HepG2 (cell line): ENCODE measurements around the gene ITIH2. TPM values are rescaled to one million over a fixed set of nuclear protein-coding genes. Genes with fewer than 3 reads are reported as not detected.

Experiments
- ATM ChIP-seq: fragments of 450-650 bp; IDR thresholded peaks from 2 replicates; pipeline ENCODE4 v1.7.1; 2017; ENCODE audit warnings: mild to moderate bottlenecking, borderline replicate concordance
- GTF3A ChIP-seq: sonication (generic); formaldehyde crosslinking; conservative IDR thresholded peaks from 2 replicates; pipeline ENCODE4 v1.4.0; 2020; ENCODE audit warnings: mild to moderate bottlenecking, missing genetic modification reagents
- IRX3 ChIP-seq: sonication (generic); formaldehyde crosslinking; IDR thresholded peaks from 2 replicates; pipeline ENCODE4 v1.8.1; 2023; ENCODE audit warnings: mild to moderate bottlenecking, low read depth, missing genetic modification reagents, borderline replicate concordance
- MYC ChIP-seq: sonication (generic); formaldehyde crosslinking; IDR thresholded peaks from 2 replicates; pipeline ENCODE4 v1.9.0; 2021; ENCODE audit warnings: missing genetic modification reagents, borderline replicate concordance
- NCOA5 ChIP-seq: sonication (generic); formaldehyde crosslinking; IDR thresholded peaks from 2 replicates; pipeline ENCODE4 v1.4.0; 2020; ENCODE audit warnings: missing genetic modification reagents
- NR3C1 ChIP-seq: sonication (generic); formaldehyde crosslinking; IDR thresholded peaks from 2 replicates; pipeline ENCODE4 v1.4.0; 2020; ENCODE audit warnings: missing genetic modification reagents
- RXRA ChIP-seq: sonication (generic); formaldehyde crosslinking; IDR thresholded peaks from 2 replicates; pipeline ENCODE4 v1.5.1; 2020; ENCODE audit warnings: missing genetic modification reagents
- SNAPC2 ChIP-seq: sonication (generic); formaldehyde crosslinking; IDR thresholded peaks from 2 replicates; pipeline ENCODE4 v1.8.1; 2022; ENCODE audit warnings: mild to moderate bottlenecking, missing genetic modification reagents
- SP4 ChIP-seq: sonication (generic); formaldehyde crosslinking; IDR thresholded peaks from 2 replicates; pipeline ENCODE4 v1.8.1; 2023; ENCODE audit warnings: mild to moderate bottlenecking, missing genetic modification reagents
- SYNCRIP ChIP-seq: fragments of 200-400 bp; formaldehyde crosslinking; IDR thresholded peaks from 2 replicates; pipeline ENCODE4 v1.6.1; 2018; ENCODE audit warnings: mild to moderate bottlenecking, low read depth, low read length; ENCODE audit not compliant: insufficient read depth
- TGIF2 ChIP-seq: IDR thresholded peaks from 2 replicates; pipeline ENCODE4 v1.6.1; 2016; ENCODE audit warnings: control low read depth, missing compliant biosample characterization
- ZFP36L2 ChIP-seq: sonication (generic); formaldehyde crosslinking; IDR thresholded peaks from 2 replicates; pipeline ENCODE4 v1.4.0; 2020; ENCODE audit warnings: missing genetic modification reagents
- ZFP62 ChIP-seq: sonication (generic); formaldehyde crosslinking; IDR thresholded peaks from 2 replicates; pipeline ENCODE4 v1.4.0; 2020; ENCODE audit warnings: missing genetic modification reagents
- ZIK1 ChIP-seq: sonication (generic); formaldehyde crosslinking; IDR thresholded peaks from 2 replicates; pipeline ENCODE4 v1.5.0; 2020; ENCODE audit warnings: mild to moderate bottlenecking, low read depth, missing genetic modification reagents, borderline replicate concordance
- ZKSCAN1 ChIP-seq: fragments of 150-350 bp; IDR thresholded peaks from 2 replicates; pipeline ENCODE4 v1.6.1; 2014; ENCODE audit warnings: low read length
- ZNF24 ChIP-seq: fragments of 450-650 bp; IDR thresholded peaks from 2 replicates; pipeline ENCODE4 v1.6.1; 2017; ENCODE audit warnings: antibody characterized with exemption, mild to moderate bottlenecking
- ZNF317 ChIP-seq: sonication (generic); formaldehyde crosslinking; IDR thresholded peaks from 2 replicates; pipeline ENCODE4 v1.5.0; 2020; ENCODE audit warnings: mild to moderate bottlenecking, missing genetic modification reagents
- ZNF678 ChIP-seq: sonication (generic); formaldehyde crosslinking; IDR thresholded peaks from 2 replicates; pipeline ENCODE4 v1.4.0; 2020; ENCODE audit warnings: mild to moderate bottlenecking, missing genetic modification reagents
- ZNF776 ChIP-seq: sonication (generic); formaldehyde crosslinking; IDR thresholded peaks from 2 replicates; pipeline ENCODE4 v1.4.0; 2020; ENCODE audit warnings: mild to moderate bottlenecking, missing genetic modification reagents
- ZNF879 ChIP-seq: sonication (generic); formaldehyde crosslinking; IDR thresholded peaks from 2 replicates; pipeline ENCODE4 v1.8.1; 2023; ENCODE audit warnings: missing genetic modification reagents
- polyA plus RNA-seq, 8 experiments: library from polyadenylated mRNA; depleted of rRNA in 3 of 8; stranded (reverse) in 7 of 8; unstranded in 1 of 8; fragments of >200 nt; fragmentation: Illumina TruSeq in 4 of 8; extraction: Trizol in 4 of 8; gene quantifications; 2 replicates each; pipeline versions ENCODE4 v1.2.1 to v1.2.3, GENCODE V29; 2011 to 2016; ENCODE audit warnings: low read depth in 4 of 8, missing spikeins in 1 of 8, mixed read lengths in 1 of 8; ENCODE audit not compliant: insufficient read depth in 1 of 8
- total RNA-seq, 5 experiments: library from RNA; depleted of rRNA; stranded (reverse); fragments of >200 nt; fragmentation: Illumina TruSeq; extraction: Trizol; gene quantifications; 2 replicates each; pipeline ENCODE4 v1.2.3, GENCODE V29; 2016; ENCODE audit warnings: low read depth in 1 of 5
- TF ChIP-seq, protein P1 (sequence below): sonication (generic); formaldehyde crosslinking; IDR thresholded peaks from 2 replicates; pipeline ENCODE4 v1.8.0; 2022; ENCODE audit warnings: mild to moderate bottlenecking, missing genetic modification reagents
- TF ChIP-seq, protein P2 (sequence below): sonication (generic); formaldehyde crosslinking; IDR thresholded peaks from 2 replicates; pipeline ENCODE4 v1.4.0; 2020; ENCODE audit warnings: missing genetic modification reagents, borderline replicate concordance
- TF ChIP-seq, protein P3 (sequence below): IDR thresholded peaks from 2 replicates; pipeline ENCODE4 v1.6.1; 2016; ENCODE audit warnings: missing biosample characterization, missing genetic modification reagents, low read depth
- TF ChIP-seq, protein P4 (sequence below): sonication (generic); formaldehyde crosslinking; IDR thresholded peaks from 2 replicates; pipeline ENCODE4 v1.5.1; 2020; ENCODE audit warnings: mild to moderate bottlenecking, moderate library complexity, missing genetic modification reagents
- TF ChIP-seq, protein P5 (sequence below): sonication (generic); formaldehyde crosslinking; IDR thresholded peaks from 2 replicates; pipeline ENCODE4 v1.4.0; 2020; ENCODE audit warnings: missing genetic modification reagents

The ITIH2 gene
- total and polyA plus RNA-seq, 2 of the 13 experiments (the other 11 are each of a cell fraction or from before 2014, with no cell fraction given): 1,197 to 1,427 TPM

DNA sequence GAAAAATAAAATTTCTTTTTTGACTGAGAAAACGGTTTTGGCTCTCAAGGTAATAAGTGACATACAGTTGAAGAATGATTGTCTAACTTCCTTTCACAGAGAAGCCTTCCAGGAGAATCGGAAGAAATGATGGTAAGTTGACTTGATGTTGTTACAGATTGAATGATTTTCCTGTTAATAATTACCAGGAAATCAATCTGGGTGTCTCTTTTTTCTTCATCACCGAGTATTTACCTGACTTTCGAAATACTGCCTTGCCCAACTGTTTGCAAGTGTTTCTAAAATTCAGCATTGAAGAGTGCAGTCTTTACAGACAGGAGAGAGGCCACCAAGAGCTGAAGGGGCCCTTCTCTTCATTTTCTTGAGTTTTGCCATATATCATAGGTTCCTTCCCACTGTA lies 4.0 kb downstream of the ITIH2 start (continued):
- no peak for TF ChIP-seq ZIK1 (CRISPR knock-in tag)
- TF ChIP-seq, protein P1, sequence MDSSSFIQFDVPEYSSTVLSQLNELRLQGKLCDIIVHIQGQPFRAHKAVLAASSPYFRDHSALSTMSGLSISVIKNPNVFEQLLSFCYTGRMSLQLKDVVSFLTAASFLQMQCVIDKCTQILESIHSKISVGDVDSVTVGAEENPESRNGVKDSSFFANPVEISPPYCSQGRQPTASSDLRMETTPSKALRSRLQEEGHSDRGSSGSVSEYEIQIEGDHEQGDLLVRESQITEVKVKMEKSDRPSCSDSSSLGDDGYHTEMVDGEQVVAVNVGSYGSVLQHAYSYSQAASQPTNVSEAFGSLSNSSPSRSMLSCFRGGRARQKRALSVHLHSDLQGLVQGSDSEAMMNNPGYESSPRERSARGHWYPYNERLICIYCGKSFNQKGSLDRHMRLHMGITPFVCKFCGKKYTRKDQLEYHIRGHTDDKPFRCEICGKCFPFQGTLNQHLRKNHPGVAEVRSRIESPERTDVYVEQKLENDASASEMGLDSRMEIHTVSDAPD (CRISPR knock-in tag): no peak
- TF ChIP-seq ATM: no peak
- TF ChIP-seq, protein P2, sequence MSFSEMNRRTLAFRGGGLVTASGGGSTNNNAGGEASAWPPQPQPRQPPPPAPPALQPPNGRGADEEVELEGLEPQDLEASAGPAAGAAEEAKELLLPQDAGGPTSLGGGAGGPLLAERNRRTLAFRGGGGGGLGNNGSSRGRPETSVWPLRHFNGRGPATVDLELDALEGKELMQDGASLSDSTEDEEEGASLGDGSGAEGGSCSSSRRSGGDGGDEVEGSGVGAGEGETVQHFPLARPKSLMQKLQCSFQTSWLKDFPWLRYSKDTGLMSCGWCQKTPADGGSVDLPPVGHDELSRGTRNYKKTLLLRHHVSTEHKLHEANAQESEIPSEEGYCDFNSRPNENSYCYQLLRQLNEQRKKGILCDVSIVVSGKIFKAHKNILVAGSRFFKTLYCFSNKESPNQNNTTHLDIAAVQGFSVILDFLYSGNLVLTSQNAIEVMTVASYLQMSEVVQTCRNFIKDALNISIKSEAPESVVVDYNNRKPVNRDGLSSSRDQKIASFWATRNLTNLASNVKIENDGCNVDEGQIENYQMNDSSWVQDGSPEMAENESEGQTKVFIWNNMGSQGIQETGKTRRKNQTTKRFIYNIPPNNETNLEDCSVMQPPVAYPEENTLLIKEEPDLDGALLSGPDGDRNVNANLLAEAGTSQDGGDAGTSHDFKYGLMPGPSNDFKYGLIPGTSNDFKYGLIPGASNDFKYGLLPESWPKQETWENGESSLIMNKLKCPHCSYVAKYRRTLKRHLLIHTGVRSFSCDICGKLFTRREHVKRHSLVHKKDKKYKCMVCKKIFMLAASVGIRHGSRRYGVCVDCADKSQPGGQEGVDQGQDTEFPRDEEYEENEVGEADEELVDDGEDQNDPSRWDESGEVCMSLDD (CRISPR knock-in tag): no peak
- TF ChIP-seq ZNF776 (CRISPR knock-in tag): no peak
- no peak; the same call in 1 of the 2 replicates for TF ChIP-seq ZNF678 (CRISPR knock-in tag)
- TF ChIP-seq RXRA (CRISPR knock-in tag): no peak; the same call in 1 of the 2 replicates
- TF ChIP-seq ZNF24: peak; percentile 94
- TF ChIP-seq, protein P3, sequence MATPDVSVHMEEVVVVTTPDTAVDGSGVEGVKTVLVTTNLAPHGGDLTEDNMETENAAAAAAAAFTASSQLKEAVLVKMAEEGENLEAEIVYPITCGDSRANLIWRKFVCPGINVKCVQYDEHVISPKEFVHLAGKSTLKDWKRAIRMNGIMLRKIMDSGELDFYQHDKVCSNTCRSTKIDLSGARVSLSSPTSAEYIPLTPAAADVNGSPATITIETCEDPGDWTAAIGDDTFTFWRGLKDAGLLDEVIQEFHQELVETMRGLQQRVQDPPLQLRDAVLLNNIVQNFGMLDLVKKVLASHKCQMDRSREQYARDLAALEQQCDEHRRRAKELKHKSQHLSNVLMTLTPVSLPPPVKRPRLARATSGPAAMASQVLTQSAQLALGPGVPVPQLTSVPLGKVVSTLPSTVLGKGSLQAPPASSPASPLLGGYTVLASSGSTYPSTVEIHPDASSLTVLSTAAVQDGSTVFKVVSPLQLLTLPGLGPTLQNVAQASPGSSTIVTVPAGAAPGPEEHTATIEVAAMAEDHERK (CRISPR knock-in tag): no peak
- no peak for TF ChIP-seq NCOA5 (CRISPR knock-in tag)
- no peak for TF ChIP-seq SP4
- TF ChIP-seq ZNF879 (CRISPR knock-in tag): no peak
- TF ChIP-seq ZFP36L2 (CRISPR knock-in tag): no peak
- TF ChIP-seq GTF3A: no peak
- TF ChIP-seq, protein P4, sequence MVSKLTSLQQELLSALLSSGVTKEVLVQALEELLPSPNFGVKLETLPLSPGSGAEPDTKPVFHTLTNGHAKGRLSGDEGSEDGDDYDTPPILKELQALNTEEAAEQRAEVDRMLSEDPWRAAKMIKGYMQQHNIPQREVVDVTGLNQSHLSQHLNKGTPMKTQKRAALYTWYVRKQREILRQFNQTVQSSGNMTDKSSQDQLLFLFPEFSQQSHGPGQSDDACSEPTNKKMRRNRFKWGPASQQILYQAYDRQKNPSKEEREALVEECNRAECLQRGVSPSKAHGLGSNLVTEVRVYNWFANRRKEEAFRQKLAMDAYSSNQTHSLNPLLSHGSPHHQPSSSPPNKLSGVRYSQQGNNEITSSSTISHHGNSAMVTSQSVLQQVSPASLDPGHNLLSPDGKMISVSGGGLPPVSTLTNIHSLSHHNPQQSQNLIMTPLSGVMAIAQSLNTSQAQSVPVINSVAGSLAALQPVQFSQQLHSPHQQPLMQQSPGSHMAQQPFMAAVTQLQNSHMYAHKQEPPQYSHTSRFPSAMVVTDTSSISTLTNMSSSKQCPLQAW: peak; percentile 89
- TF ChIP-seq MYC: no peak
- no peak for TF ChIP-seq ZFP62 (CRISPR knock-in tag)
- TF ChIP-seq SYNCRIP: no peak
- TF ChIP-seq SNAPC2 (CRISPR knock-in tag): no peak
- TF ChIP-seq, protein P5, sequence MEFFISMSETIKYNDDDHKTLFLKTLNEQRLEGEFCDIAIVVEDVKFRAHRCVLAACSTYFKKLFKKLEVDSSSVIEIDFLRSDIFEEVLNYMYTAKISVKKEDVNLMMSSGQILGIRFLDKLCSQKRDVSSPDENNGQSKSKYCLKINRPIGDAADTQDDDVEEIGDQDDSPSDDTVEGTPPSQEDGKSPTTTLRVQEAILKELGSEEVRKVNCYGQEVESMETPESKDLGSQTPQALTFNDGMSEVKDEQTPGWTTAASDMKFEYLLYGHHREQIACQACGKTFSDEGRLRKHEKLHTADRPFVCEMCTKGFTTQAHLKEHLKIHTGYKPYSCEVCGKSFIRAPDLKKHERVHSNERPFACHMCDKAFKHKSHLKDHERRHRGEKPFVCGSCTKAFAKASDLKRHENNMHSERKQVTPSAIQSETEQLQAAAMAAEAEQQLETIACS: no peak
- TF ChIP-seq NR3C1 (CRISPR knock-in tag): no peak
- no peak for TF ChIP-seq IRX3 (CRISPR knock-in tag)
- TF ChIP-seq ZNF317 (CRISPR knock-in tag): no peak
- TF ChIP-seq ZKSCAN1: no peak
- TF ChIP-seq TGIF2 (CRISPR knock-in tag): 0 out of 2 replicates have a peak, but pooled peaks have one; percentile 50
